ENCODE results near the gene EHBP1.

- TF ChIP-seq, protein P1, sequence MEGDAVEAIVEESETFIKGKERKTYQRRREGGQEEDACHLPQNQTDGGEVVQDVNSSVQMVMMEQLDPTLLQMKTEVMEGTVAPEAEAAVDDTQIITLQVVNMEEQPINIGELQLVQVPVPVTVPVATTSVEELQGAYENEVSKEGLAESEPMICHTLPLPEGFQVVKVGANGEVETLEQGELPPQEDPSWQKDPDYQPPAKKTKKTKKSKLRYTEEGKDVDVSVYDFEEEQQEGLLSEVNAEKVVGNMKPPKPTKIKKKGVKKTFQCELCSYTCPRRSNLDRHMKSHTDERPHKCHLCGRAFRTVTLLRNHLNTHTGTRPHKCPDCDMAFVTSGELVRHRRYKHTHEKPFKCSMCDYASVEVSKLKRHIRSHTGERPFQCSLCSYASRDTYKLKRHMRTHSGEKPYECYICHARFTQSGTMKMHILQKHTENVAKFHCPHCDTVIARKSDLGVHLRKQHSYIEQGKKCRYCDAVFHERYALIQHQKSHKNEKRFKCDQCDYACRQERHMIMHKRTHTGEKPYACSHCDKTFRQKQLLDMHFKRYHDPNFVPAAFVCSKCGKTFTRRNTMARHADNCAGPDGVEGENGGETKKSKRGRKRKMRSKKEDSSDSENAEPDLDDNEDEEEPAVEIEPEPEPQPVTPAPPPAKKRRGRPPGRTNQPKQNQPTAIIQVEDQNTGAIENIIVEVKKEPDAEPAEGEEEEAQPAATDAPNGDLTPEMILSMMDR (IDR thresholded peaks at IDR 0.05; ENCODE audit: low read depth, low read length), result no peak
- TF ChIP-seq MYC (IDR thresholded peaks at IDR 0.05; ENCODE audit: low read depth, low read length) (no peak), POLR2A (IDR thresholded peaks at IDR 0.05; ENCODE audit: extremely low read depth, insufficient read length) (no peak)
These were observed 34.7 kb downstream of the EHBP1 start for GRCh38 chr2:62740221-62740620.
